Vagina (tissue), 2 donors: ENCODE measurements around the gene SLC4A11. TPM values are rescaled to one million over a fixed set of nuclear protein-coding genes. Genes with fewer than 3 reads are reported as not detected.
A peak's percentile ranks its signal among the peaks of the same experiment; 100 is the strongest.

ENCODE experiments used
- DNase-seq, 2 donors: peaks; one replicate each; pipeline ENCODE4 v3.0.0-alpha.2; 2017; ENCODE audit errors: extremely low spot score in 2 of 2
- H3K27ac ChIP-seq: fragments of 200-600 bp; sonication (generic); one replicate; pipeline ENCODE4 v1.5.1; 2019
- H3K27me3 ChIP-seq: fragments of 200-600 bp; sonication (generic); one replicate; pipeline ENCODE4 v1.5.1; 2019
- H3K36me3 ChIP-seq, 2 donors: fragments of 200-600 bp; sonication (generic); one replicate each; pipeline ENCODE4 v1.5.1; 2017 to 2019
- H3K4me1 ChIP-seq: fragments of 200-600 bp; sonication (generic); one replicate; pipeline ENCODE4 v1.5.1; 2019
- H3K4me3 ChIP-seq, 2 donors: fragments of 200-600 bp; sonication (generic); 1 replicate in 1 of 2; 2 replicates in 1 of 2; pipeline ENCODE4 v1.5.1; 2016 to 2019
- H3K9me3 ChIP-seq: fragments of 200-600 bp; sonication (generic); one replicate; pipeline ENCODE4 v1.5.1; 2019
- POLR2A ChIP-seq, 2 donors: fragments of 450-650 bp; IDR thresholded peaks; one replicate each; pipeline ENCODE4 v1.6.1; 2017; ENCODE audit warnings: antibody characterized with exemption in 2 of 2, mild to moderate bottlenecking in 2 of 2, moderate library complexity in 2 of 2
- POLR2AphosphoS5 ChIP-seq, 2 donors: sonication (generic); formaldehyde crosslinking; IDR thresholded peaks; one replicate each; pipeline ENCODE4 v1.9.0; 2017; ENCODE audit warnings: antibody characterized with exemption in 2 of 2, mild to moderate bottlenecking in 2 of 2, low read depth in 1 of 2; ENCODE audit not compliant: insufficient read depth in 1 of 2
- intact Hi-C: fragments of 100-400 bp; cut with DNase I; formaldehyde crosslinking; loops from one replicate; pipeline ENCODE4 v1.15.1; 2023
- total RNA-seq: library from RNA; depleted of rRNA; stranded (reverse); fragments of >200 nt; gene quantifications from one replicate; pipeline ENCODE4 v1.2.3, GENCODE V29; 2016
- TF ChIP-seq, protein P1 (sequence below), 3 experiments: fragments of 450-650 bp in 2 of 3; fragments of 200-600 bp in 1 of 3; sonication (generic) in 1 of 3; IDR thresholded peaks; one replicate each; pipeline ENCODE4 v1.5.1; 2017 to 2019; ENCODE audit warnings: antibody characterized with exemption in 3 of 3, mild to moderate bottlenecking in 2 of 3, moderate library complexity in 2 of 3

Gene SLC4A11
- total RNA-seq, 1 donor from 2014 or later, result 4.9 TPM

DNA sequence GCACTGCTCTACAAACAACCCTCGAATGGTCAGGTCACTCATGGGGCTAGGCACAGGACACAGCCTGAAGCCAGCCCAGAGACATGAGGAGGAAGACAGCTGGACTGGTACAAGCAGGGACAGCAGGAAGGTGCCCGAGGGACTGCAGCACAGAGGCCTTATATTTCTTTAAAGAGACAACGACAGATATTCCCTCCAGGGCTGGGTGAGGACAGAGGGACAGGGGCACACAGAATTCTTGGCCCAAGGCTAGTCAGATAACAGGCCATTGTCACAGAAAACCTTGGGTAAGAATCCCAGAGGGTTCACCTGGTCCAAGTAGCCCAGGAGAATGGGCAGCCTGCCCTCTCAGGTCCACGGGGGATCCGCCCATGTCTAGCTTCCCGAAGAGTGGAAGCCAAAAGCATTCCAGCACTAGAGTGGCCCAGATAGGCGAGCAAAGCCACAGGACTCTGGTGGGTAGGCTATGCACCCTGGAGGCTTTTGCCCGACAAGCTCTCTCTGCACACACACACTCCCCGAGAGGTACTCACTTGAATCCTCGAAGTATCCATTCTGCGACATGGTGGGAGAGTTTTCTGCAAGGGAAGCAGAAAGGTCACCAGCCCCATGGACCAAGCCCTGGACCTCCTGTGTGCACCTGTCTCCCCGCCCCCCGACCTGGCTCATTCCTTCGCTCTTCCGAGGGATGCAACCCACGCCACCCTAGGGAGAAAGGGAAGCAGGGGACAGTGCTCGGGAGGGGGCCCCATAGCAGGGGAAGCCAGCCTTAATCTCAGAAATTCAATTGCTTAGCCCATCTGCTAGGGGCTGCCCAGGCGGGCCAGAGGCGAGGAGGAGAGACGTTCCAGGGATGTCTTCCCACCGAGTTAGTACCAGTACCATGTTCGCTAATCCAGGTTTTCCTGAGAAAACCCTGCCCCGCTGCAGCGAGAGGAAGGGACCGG, 1.7 kb downstream of the SLC4A11 start:
- intact Hi-C loops, result no loop called here
- Histone ChIP-seq H3K36me3 (no peaks in the 10 kb centered on the region), H3K27ac (no peak overlapping the region), H3K27me3 (peaks cover 6% of the 10 kb centered on the region), H3K9me3 (no peaks in the 10 kb centered on the region), H3K4me1 (peaks cover 24% of the 10 kb centered on the region), H3K4me3 (peak overlapping the region; percentile 64 to 66)
- TF ChIP-seq POLR2A (IDR thresholded peaks at IDR 0.05) (no peak), POLR2AphosphoS5 (IDR thresholded peaks at IDR 0.05; ENCODE audit: insufficient read depth in 1 of 2, low read depth in 1 of 2) (no peak)
- TF ChIP-seq, protein P1, sequence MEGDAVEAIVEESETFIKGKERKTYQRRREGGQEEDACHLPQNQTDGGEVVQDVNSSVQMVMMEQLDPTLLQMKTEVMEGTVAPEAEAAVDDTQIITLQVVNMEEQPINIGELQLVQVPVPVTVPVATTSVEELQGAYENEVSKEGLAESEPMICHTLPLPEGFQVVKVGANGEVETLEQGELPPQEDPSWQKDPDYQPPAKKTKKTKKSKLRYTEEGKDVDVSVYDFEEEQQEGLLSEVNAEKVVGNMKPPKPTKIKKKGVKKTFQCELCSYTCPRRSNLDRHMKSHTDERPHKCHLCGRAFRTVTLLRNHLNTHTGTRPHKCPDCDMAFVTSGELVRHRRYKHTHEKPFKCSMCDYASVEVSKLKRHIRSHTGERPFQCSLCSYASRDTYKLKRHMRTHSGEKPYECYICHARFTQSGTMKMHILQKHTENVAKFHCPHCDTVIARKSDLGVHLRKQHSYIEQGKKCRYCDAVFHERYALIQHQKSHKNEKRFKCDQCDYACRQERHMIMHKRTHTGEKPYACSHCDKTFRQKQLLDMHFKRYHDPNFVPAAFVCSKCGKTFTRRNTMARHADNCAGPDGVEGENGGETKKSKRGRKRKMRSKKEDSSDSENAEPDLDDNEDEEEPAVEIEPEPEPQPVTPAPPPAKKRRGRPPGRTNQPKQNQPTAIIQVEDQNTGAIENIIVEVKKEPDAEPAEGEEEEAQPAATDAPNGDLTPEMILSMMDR (IDR thresholded peaks at IDR 0.05), result no peak
- no peak for DNase-seq

DNA sequence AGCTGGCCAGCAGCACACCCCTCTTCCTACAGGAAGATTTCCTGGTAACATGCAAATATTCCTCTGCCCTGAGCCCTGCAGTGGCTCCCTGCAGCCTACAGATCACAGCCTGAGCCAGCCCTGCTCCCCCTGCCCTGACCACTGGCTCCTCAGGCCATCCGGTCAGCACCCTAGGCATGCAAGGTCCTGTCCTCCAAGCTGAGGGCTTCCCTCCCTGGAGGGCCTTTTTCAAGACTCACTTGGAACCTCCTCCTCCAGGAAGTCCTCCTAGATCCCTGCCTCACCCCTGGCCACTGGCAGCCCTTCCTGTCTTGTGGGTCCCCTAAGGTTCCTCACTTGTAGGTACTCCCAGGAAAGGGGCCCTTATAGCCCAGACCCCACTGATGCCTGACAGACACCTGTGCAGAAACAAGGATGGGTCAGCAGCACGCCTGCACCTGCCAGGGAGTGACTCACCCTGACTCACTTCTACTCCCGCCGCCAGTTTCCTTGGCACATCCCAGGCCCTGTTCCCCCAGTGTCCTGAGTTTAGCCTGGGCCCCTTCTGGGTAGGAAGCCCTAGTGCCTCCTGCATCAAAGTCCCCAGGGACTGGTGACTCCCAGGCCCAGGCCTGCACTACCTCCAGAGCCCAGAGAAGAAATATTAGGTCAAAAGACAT, 3.2 kb downstream of the SLC4A11 start:
- H3K27ac ChIP-seq, result no peak overlapping the region
- H3K9me3 ChIP-seq, result no peaks in the 10 kb centered on the region
- intact Hi-C loops, result no loop called here
- no peak for TF ChIP-seq POLR2A (IDR thresholded peaks at IDR 0.05)
- no peak for TF ChIP-seq POLR2AphosphoS5 (IDR thresholded peaks at IDR 0.05; ENCODE audit: insufficient read depth in 1 of 2, low read depth in 1 of 2)
- TF ChIP-seq, protein P1 (IDR thresholded peaks at IDR 0.05), result no peak
- no peaks in the 10 kb centered on the region for H3K36me3 ChIP-seq
- no peak for DNase-seq
- H3K4me1 ChIP-seq, result peaks cover 24% of the 10 kb centered on the region
- H3K4me3 ChIP-seq, result no peak overlapping the region
- H3K27me3 ChIP-seq, result peaks cover 6% of the 10 kb centered on the region

DNA sequence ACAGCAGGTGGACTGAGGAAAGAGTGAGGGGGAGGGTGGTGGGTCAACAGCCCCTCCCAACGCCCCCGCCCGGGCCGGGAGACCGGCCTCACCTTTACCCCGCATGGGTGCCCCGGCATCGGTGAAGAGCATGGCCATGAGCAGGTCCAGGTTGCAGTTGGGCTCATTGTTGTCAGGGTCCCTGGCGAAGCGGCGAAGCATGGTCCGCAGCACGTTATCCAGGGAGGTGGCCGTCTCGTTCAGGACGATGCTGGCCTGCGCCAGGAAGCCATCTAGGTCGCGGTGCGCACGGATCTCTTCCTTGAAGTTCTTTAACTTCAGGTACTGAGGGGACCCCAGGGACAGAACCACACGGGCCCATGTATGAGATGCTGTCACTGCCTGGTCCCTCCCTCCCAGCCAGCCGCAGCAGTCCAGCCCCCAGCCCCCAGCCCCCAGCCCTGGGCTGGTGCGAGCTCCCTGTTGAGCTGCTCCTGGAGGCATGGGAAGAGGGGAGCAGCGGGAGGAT, 4.9 kb downstream of the SLC4A11 start:
- no peaks in the 10 kb centered on the region for H3K36me3 ChIP-seq
- H3K9me3 ChIP-seq, result no peaks in the 10 kb centered on the region
- H3K27ac ChIP-seq, result no peak overlapping the region
- peaks cover 6% of the 10 kb centered on the region for H3K27me3 ChIP-seq
- peaks cover 12% of the 10 kb centered on the region for H3K4me1 ChIP-seq
- no peak for DNase-seq
- intact Hi-C loops, result no loop called here
- H3K4me3 ChIP-seq, result no peak overlapping the region
- TF ChIP-seq POLR2A (IDR thresholded peaks at IDR 0.05) (no peak), POLR2AphosphoS5 (IDR thresholded peaks at IDR 0.05; ENCODE audit: insufficient read depth in 1 of 2, low read depth in 1 of 2) (no peak)
- TF ChIP-seq, protein P1 (IDR thresholded peaks at IDR 0.05), result no peak

DNA sequence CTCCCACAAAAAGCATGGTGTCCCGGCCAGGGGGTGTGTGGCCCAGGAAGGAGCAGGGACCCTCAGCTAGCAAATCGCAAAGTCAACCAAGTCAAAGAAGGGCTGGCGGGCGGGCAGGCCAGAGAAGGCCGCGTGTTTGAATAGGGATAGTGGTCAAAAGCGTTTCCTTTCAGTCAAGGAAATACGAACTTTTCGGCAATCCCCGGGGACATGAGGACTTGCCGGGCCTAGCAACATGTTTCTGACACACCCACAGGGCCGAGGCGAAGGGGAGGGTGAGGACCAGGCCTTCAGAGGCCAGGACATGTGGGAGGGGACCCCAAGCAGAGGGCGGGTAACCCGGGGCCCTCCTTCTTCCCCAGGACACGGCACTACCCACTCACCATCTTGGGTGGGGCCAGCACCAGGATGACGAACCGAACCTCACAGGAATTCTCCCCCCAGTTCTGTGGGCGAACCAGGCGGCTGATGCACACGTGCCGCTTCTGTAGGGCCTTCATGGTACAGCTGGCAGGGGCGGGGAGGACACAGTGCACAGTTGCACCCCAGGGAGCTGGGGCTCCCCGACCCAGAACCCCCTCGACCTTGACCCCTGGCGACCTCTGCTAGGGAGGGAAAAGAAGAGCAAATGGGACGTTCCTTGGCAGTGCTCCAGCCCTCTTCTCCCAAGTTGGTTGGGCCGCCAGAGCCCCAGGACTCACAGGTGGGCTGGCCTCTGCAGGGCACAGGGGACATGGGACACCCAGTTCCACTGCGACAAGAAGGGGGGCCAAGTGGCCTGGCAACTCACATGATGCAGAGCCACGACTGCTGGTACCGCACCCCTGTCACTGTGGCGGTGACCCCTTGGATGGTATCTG, 5.6 kb downstream of the SLC4A11 start:
- intact Hi-C loops, result no loop called here

More for the DNA sequence above, 5.6 kb downstream of the SLC4A11 start:
- no peaks in the 10 kb centered on the region for H3K9me3 ChIP-seq
- H3K4me3 ChIP-seq, result no peak overlapping the region
- no peak for DNase-seq
- no peak overlapping the region for H3K27ac ChIP-seq
- H3K36me3 ChIP-seq, result no peaks in the 10 kb centered on the region
- H3K27me3 ChIP-seq, result peaks cover 6% of the 10 kb centered on the region
- TF ChIP-seq, protein P1 (IDR thresholded peaks at IDR 0.05), result no peak
- H3K4me1 ChIP-seq, result peaks cover 9% of the 10 kb centered on the region
